ENCODE measurements around the gene SYTL1.

Gene SYTL1

DNA sequence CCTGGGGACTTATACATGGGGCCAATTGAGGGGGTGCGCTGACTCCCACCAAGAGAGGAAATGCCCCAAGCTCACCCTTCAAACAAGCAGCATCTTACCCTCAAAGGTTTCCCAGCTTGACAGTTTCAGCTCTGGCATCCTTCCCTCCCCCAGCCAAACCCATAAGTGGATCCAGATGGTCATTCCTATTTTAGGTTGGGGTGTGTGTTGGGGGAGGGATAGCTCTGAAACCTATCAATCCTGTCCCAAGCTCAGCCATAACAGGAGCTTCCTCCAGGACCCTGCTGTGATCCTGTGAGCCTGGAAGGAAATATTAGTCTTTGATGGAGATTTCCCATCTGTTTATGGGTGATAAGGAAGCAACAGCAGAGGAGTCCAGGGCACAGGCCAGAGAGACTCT is 23.2 kb upstream of the SYTL1 start:
- DNase-seq, result no peak

DNA sequence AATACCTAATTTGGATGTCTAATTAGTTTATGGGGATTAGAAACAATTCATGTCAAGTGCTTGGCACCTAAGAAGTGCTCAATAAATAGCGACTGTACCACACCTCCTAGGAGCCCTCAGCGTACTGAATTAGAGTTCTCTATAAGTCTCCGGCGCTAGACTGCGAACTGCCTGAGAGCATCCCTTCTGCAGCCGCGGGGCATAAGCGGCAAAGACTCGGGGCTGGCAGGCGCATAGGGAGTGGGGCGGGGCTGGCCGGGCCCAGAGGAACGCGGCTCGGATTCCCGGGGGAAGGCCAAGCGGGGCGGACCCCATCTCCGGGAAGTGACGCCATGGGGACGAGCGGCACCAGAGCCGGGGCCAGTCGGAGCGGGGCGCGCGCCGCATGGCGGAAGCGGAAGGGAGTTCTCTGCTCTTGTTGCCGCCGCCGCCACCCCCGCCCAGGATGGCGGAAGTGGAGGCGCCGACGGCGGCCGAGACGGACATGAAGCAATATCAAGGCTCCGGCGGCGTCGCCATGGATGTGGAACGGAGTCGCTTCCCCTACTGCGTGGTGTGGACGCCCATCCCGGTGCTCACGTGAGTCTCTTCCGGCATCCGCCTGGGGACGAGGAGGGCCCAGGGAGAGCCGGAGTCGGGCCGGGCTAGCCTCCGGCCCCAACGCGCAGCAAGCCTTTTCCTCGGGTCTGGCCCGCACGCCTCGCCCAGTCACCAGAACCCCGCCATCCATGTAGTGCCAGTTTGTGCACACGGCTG is 19.8 kb upstream of the SYTL1 start, which contains the start of gene TMEM222:
TSS of gene TMEM222 (plus strand) at position 351 of the 756 bp plus-strand sequence. CDS start at position 386, 35 bp downstream.
- peak; percentile 95 for DNase-seq

DNA sequence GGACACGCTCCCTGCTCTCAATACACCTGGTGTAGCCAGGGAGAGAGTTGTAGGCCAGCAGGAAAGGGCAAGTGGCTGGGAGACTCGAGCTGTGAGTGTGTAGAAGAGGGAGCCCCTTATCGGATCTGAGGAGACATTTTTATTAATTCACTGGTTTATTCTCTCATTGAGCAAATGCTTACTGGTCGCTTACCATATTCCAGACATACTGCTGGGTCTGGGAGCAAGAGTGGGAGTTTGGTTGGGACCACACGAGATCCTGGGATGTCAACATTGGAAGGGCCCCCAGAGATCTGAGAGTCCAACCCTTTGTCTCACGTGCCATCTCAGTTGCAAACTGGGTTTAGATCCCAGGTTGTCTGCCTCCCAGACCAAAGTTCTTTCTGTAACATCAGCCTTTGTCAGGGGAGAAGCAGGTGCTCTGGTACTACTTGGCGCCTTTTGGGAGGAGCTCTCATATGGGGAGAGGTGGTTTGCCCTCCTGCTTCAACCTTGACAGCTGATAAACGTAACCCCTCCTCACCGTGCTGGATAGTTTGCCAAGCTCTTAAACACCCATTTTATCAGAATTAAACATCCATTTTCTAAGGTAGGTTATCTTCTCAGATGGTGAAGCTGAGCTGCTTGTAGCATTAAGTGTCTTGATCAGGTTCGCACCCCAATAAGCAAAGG is 19.1 kb upstream of the SYTL1 start:
- no peak for DNase-seq

DNA sequence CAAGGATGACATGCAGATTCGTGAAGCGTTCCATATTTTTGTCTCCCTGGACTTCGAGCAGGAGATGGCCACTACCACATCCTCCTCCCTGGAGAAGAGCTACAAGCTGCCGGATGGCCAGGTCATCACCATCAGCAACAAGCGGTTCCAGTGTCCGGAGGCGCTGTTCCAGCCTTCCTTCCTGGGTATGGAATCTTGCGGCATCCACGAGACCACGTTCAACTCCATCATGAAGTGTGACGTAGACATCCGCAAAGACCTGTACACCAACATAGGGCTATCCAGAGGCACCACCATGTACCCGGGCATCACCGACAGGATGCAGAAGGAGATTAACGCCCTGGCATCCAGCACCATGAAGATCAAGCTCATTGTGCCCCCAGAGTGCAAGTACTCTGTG is 16.5 kb upstream of the SYTL1 start:
- no peak for DNase-seq

DNA sequence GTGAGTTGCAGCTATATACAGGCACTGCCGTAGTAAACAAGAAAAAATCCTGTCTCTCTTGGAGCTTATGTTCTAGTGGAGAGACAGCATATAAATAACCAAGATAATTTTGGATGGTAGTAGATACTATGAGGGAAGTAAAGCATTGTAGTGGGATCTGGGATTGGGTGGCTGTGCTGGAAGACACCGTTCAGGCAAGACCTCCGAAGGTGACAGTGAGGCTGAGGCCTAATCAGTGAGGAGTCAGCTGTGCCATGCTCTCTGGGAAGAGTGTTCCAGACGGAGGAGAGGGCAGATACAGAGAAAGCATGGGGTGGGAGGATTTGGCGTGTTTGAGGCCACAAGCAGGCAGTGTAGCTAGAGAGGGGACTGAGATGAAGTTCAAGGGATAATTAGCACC is 13.9 kb upstream of the SYTL1 start:
- no peak for DNase-seq

DNA sequence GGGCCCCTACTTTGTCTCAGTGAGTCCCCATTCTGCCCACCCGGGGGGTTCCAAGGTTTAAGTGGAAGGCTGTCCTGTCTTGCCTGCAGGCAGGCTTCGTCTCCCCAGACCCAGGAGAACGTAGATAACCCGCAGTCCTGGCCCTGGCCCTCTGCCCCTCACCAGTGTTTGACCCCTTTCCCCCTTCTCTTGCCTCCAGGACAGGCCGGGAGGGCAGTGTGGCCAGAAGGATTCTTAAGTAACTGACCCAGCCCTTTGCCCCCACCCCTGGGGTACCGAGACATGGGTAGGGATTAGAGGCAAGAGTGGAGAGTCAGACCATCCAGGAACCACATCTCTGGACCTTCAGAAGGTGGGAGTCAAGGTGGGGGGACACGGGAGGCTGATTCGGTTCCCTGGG is 11.0 kb upstream of the SYTL1 start:
- DNase-seq, result no peak

DNA sequence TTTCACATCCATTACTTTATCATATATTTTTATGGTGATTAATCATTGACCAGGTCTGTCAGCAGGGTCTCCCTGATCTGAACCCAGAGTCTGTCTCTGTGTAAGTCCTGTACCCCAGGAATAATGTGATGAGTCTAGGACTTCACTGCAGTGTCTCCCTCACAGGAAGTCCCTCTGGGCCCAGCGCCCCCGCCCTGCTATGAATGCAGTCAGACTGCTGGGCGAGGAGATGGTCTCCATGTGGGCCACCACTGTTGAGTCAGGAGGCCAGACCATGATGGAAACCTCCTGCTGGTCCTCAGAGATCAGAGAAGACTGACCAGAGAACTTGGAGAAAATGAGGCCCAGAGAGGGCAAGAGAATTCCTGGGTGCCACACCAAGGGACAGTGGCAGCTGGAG is 10.4 kb upstream of the SYTL1 start:
- no peak for DNase-seq

DNA sequence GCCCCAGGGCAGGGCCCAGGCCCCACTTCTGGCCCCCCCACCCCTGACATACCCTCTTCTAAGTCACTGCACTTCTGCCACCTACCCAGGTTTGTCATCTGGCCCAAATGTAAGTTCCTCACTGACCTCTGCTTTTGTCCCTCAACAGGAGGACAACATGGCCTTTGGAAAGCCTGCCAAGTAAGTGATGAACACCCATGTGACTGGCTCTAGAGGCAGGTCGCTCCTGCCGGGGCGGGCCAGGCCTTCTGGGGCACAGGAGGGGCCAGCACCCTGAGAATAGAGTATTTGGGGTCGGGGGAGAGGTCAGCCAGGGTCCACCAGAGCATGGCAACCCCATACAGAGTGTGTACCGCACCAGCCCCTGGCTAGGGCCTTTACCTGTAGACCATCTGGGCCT is 9.9 kb upstream of the SYTL1 start:
- no peak for DNase-seq

DNA sequence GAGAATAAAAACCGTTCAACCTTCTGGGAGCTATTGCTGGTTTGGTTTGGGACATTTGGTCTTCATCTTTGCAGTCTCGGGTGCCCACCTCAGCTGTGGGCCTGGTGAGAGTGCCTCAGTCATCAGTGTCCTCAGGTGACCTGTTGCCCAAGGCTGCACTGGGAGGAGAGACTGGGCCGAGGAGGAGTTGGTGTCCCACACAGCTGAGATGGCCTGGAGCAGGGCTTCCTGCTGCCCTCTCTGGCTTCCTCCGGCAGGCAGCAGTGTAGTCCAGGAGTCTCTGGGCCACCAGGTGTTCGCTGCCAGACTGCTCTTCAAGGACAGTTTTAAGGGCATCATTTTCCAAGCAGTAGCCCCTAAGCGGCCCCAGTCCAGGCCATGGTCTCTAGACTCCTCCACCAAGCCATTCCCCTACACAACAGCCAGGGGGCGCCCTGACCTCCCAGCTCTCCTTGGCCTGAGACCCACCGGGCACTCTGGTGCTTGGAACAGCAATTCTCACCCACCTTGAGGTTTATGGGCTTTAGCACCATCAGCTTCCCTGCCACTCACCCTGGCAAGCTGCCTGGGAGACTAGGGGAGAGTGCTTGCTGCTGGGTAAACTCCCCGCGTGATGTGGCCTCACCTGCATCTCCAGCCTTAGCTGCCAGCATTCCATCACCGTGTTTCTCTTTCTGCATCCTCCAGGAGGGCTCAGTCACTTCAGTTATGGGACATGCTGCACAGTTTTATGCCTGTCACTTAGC is 9.1 kb upstream of the SYTL1 start:
- DNase-seq, result no peak

DNA sequence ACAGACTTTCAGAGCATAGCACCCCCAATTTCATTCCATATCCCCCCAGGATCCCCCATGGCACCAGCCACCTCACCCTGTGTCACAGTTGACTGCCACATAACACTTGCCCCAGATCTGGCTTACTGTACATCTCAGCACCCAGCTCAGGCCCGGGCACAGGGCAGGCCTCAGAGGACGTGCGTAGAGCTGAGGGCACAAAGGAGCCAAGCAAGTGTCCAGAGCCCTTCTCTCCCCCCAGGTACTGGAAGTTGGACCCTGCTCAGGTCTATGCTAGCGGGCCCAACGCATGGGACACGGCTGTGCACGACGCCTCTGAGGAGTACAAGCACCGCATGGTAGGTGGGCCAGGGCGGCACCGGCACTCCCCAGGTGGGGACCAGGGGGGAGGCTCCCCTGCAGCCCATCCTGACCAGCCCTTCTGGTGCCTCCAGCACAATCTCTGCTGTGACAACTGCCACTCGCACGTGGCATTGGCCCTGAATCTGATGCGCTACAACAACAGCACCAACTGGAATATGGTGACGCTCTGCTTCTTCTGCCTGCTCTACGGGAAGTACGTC is 8.0 kb upstream of the SYTL1 start:
- DNase-seq, result no peak

DNA sequence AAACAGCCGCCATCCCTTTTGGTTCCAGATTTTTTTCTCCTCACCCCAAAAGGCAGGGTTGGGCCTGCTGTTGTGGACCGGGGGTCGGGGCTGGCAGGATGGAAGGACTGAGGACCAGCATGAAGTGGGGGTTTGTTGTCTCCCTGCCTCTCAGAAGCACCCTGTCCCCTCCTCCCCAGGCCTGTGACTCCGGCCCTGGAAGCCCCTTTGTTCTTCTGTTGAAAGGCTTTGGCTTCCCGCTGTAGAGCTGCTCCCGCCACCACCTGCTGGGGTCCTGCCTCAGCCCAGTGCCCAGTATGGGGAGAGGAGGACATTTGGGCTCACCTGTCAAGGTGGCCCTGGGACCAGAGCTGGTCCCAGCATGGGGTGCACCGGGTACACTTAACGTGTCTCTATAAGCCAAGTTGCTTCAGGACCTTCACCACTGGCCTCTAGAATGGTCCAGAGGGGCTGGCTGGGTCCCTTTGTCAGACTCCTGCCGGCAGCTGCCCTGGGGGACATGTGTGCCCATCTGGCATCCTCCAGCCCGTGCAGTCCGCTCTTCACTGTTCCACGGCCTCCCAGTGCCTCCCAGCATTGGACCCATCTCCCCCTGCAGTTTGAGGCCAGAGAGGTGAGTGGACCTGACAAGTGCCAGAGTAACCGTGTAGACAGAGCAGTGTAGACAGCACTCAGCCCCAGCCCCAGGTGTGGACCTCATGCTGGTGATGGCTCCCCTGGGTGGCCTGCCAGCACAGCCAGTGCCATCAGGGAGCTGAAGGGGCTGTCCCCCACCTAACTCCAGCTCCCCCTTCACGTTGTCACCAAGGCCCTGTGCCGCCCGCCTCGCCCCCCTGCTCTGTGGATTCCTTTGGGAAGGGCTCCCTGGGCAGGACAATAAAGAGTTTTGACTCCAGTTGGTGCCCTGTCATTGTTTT is 6.1 kb upstream of the SYTL1 start:
- no peak for DNase-seq

DNA sequence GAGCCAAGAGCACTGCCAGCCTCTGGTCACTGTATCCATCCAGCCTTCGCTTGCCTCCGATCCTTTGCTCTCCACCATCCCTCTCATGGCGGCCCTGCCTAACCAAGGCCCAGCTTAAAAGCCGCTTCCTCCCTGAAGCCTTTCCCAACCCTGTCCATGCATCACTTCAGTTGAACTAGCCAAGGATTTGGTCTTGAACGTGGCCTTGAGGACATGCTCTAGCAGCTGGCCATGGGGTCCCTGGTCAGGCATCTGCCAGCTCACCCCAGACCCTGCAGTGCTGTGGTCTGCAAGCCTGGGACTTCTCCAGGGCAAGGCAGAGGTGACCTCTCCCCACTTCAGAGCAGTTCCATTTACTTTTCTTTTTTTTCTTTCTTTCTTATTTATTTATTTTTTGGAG is 5.1 kb upstream of the SYTL1 start:
- no peak for DNase-seq

DNA sequence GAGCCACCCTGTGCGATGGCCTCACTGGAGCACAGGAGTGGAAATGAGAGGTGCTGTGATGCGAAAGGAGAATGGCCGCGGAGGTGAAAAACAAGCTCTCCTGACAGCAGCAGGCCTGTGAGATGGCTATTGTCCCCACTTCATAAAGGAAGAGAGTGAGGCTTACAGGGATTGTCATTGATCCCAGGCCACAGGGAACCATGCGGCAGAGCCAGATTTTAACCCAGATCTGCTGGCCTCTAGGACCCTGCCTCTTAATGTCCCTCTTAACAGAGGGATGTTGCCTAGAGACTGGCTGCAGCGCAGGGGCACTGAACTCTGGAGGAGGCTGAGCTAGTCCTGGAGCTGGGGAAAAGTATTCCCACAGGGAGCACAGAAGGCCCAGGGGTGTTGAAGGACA is 3.1 kb upstream of the SYTL1 start:
- DNase-seq, result no peak

DNA sequence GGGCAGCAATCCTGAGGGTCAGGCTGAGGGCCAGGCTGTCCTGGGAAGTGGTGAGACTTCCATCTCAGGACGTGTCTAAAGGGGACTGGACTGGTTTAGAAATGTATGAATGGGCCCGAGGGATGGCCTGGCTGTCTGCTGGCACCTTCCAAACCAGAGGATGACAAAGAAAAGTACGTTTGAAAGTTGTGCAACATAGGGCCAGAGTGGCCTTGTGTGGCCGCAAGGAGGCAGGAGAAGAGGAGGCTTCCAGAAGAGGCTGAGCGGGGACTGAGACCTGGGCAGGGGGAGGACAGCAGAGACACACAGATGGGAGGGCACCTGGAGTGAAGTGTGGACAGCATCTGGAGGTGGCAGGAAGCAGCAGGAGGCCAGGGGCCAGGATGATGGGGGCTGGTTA is 2.6 kb upstream of the SYTL1 start:
- no peak for DNase-seq

DNA sequence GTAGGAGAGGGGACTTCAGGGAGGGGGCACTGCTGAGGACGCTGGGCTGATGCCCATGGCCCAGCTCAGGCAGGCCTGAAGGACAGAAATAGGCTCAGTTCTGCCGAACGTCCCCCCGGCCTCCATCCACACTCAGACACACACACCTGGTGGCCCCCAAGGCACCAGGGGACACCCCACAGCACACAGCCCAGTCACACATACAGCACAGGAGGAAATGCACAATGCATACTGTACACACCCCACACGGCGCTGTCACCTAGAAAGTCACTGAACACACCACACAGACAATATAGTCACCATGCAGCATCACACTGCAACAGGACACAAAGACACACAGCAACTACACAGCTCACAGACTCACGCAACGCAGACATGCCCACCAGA is 562 bp downstream of the SYTL1 start:
- no peak for DNase-seq

DNA sequence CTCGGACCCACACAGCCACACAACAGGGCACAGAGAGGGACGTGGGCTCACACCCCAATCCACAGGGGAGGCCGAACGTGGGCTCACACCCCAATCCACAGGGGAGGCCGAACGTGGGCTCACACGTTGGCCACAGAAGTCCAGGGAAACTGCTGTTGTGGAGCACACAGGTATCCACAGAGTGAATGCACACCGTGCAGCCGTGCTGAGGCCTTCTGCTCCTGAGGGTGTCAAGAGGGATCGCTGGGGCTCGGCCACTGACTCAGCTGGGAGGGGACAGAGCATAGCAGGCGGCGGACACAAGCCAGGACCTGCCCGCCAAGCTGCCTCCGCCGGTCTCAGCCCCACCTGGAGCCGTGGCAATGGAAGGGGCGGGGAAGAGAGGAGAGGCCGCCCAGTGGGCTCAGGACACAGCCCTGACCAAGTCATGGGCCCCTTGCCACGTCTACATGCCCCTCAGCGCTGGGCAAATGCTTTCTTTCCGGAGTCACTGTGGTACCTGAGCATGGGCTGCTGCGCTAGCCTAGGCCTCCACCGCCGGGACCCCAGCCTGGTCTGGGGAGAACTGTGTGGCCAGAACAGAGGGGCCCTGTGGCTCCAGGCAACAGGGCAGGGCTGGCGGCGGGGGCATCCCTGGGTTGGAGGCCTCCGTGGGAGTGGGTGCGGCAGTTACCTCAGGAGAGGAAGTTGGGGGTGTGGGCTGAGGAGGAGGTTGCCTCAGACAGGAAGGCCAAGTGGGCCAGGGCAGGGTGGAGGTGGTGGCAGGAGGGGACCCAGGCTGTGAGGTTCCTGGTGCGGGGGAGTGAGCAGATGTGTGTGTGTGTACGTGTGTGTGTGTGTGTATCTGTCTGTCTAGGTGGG is 1.2 kb downstream of the SYTL1 start:
- DNase-seq, result peak; percentile 77

DNA sequence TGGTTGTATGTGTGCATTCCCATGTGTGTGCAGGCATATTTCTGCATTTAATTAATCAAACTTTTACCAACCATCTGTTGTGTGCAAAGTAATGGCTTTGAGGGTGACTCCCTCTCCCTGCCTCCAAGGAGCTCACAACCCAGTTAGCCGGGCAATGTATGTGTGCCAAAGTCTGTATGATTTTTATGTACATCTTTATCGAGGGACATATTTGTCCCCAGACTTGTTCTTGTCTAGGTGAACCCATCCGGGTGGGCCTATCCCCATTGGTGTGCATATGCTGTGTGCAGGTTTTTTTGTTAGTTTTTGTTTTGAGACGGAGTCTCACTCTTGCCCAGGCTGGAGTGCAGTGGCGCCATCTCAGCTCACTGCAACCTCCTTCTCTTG is 1.8 kb downstream of the SYTL1 start:
- DNase-seq, result no peak

DNA sequence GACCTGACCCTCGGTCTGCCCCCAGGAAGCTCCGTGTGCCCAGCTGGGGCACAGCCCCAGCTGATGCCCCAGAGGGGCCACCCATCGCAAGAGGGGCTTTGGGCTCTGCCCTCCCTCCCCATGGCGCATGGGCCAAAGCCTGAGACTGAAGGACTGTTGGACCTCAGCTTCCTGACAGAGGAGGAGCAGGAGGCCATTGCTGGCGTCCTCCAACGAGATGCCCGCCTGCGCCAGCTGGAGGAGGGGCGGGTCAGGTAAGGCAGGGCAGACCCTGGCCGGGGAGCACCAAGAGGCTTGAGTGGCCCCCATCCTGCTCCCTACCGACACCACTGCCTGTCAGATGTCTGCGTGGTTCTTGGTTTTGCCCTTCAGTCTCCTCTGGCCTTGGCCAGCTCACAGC is 3.5 kb downstream of the SYTL1 start:
- DNase-seq, result no peak

DNA sequence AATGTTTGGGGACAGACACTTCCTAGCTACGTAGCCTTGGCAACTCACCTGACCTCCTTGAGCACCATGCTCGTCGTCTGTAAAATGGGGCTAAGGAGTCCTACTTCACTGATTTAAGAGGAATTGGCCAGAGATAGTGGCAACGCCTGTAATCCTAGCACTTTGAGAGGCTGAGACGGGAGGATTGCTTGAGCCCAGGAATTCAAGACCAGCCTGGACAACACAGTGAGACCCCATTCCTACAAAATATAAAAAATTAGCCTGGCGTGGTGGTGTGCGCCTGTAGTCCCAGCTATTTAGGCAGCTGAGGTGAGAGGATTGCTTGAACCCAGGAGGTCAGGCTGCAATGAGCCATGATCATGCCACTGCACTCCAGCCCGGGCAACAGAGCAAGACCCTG is 4.5 kb downstream of the SYTL1 start:
- DNase-seq, result no peak

DNA sequence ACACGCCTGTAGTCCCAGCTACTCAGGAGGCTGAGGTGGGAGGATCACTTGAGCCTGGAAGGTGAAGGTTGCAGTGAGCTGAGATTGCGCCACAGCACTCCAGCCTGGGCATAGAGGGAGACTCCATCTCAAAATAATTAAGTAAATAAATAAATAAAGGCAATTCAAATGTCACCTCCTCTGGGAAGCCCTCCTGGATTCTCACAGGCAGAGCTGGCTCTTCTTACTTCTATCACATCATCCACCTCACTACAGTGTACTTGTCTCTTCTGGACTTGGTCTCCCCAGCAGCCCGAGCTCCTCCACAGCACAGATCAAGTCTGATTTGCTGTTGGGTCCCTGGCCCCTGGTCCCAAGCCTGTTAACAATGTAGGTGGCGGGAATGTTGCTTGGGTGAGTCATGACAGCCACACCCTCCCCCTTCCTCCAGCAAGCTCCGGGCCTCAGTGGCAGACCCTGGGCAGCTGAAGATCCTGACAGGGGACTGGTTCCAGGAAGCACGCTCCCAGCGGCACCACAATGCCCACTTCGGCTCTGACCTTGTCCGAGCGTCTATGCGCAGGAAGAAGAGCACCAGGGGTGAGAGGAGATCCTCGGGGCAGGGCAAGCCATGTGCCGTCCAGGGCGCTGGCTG is 5.3 kb downstream of the SYTL1 start:
- no peak for DNase-seq

All from NCI-H510A treated with DMSO at 0.1 percent for 48 hours (cell line).